Retinal pigment epithelial cell (primary cell): Measurements from ENCODE around the gene TLL1.

Experiments used
- DNase-seq: peaks from one replicate; pipeline ENCODE4 v3.0.0-alpha.2; 2010; ENCODE audit warnings: low read depth
- H3K4me3 ChIP-seq: 2 replicates; pipeline ENCODE4 v1.5.1; 2011; ENCODE audit warnings: mild to moderate bottlenecking, low read length, control low read depth, moderate library complexity
- TF ChIP-seq, protein P1 (sequence below): conservative IDR thresholded peaks from 2 replicates; pipeline ENCODE4 v1.5.1; 2011; ENCODE audit warnings: low read depth, low read length, control low read depth, inconsistent platforms

Gene TLL1

GRCh38 chr4:166143227-166143626 is 270.2 kb downstream of the TLL1 start:
- TF ChIP-seq, protein P1, sequence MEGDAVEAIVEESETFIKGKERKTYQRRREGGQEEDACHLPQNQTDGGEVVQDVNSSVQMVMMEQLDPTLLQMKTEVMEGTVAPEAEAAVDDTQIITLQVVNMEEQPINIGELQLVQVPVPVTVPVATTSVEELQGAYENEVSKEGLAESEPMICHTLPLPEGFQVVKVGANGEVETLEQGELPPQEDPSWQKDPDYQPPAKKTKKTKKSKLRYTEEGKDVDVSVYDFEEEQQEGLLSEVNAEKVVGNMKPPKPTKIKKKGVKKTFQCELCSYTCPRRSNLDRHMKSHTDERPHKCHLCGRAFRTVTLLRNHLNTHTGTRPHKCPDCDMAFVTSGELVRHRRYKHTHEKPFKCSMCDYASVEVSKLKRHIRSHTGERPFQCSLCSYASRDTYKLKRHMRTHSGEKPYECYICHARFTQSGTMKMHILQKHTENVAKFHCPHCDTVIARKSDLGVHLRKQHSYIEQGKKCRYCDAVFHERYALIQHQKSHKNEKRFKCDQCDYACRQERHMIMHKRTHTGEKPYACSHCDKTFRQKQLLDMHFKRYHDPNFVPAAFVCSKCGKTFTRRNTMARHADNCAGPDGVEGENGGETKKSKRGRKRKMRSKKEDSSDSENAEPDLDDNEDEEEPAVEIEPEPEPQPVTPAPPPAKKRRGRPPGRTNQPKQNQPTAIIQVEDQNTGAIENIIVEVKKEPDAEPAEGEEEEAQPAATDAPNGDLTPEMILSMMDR = no peak
- DNase-seq = no peak
- no peak overlapping the region for H3K4me3 ChIP-seq

DNA sequence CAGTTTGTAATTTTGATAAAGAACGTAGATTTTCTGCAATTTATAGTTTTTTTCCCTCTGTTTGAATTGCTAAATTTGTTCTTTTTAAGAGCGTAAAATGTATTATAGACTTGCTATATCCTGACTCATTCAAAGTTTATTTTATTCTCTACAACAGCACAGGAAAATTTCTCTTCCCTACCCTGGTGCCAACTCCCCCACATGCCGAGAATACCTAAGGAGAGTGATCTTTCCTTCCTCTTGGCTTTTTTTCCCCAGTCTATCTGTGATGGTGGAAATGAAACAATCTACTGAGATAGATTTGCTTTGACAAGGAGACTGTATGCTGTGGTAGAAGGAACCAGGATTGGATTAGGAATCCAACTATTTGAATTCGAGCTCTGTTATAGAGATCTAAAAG is 271.6 kb downstream of the TLL1 start:
- DNase-seq = no peak
- TF ChIP-seq, protein P1 = no peak
- H3K4me3 ChIP-seq = no peak overlapping the region

DNA sequence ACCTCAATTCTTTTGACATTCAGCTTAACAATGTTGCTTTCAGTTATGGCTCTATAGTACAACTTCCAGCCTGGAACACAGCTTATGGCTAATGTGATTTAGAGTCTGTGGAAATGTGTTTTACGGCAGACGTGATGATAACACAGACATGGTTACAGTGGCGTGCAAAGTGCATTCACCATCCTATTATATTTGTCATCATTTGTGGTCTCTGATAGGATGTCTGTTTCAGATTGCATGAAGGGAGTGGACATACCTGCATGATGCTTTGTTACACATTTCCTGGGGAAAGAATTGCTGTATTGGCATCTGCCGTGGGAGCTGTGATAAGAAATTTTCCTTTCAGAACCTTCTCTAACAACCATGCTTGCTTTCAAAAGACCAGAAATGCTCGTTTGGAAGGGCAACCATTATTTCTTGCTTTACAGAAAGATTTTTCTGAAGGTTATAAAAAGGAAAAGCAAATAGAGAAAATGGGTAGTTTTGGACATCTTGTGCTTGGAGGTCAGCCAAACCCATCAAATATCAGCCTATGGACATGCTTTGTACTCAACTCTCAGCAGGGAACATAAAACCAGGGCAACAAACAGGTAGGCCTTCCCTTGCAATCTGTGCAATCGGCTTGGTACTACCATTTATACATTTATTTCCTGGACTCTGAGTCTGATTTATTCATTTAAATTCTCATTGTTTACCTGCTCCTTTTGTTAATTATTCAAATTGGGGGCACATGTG is 273.9 kb downstream of the TLL1 start:
- no peak overlapping the region for H3K4me3 ChIP-seq
- peak; percentile 71 for DNase-seq
- TF ChIP-seq, protein P1 = no peak
